ENCODE results near the gene FAM50A. TPM values are rescaled to one million over a fixed set of nuclear protein-coding genes. Genes with fewer than 3 reads are reported as not detected.
"Not testable (repeated sequence)": the region's sequence is repeated elsewhere in the genome, so short reads cannot be mapped to it uniquely, and the experiment has no call there.

Gene FAM50A
- polyA plus RNA-seq, 4 donors, result 64.5 to 181 (median 119) TPM

DNA sequence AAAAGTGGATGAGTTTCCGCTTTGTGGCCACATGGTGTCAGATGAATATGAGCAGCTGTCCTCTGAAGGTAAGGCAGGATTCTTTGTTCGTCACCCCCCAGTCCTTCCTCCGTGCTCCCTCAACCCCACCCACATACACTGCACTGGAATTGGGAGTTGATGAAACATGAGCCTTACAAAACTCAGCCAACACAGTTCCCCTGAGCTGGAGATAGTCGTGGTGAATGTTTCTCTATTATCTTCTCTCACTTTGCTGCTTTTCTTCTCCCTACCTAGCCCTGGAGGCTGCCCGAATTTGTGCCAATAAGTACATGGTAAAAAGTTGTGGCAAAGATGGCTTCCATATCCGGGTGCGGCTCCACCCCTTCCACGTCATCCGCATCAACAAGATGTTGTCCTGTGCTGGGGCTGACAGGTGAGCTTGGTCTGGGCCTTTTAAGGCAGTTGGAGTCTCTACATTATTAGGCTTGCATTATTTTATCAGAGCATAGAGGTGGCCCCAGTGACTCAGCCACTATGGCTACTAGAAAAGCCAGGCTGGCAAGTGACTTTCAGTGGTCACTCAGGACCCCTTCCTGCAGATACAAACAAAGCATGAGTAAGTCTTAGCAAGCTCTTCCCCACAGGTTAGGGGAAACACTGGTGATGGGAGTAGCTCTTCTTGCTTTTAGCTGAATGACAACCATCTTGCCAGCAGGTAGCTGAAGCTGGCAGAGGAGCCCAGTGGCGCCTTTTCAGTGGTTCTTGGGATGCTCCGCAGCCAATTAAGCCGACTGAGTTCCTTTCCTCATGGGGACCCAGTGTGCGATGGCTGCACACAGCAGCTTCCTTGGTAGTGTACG is 44.2 kb upstream of the FAM50A start:
- H3K4me1 ChIP-seq (ENCODE audit: control insufficient read depth in 3 of 3, insufficient read depth in 2 of 3, low read depth in 1 of 3, low read length in 2 of 3), result peaks cover 0 to 5% (median 0%) of the 10 kb centered on the region in 3 donors
- H3K27me3 ChIP-seq (ENCODE audit: control insufficient read depth in 3 of 3, insufficient read depth in 3 of 3, low read length in 3 of 3), result no peaks in the 10 kb centered on the region
- H3K36me3 ChIP-seq (ENCODE audit: control insufficient read depth in 3 of 3, insufficient read depth in 2 of 3, low read depth in 1 of 3, low read length in 3 of 3), result peaks cover 0 to 41% (median 3%) of the 10 kb centered on the region in 3 donors
- H3K4me3 ChIP-seq (ENCODE audit: low read depth in 1 of 3, low read length in 3 of 3), result peak overlapping the region in 2 of 3 donors; percentile 61 to 96
- DNase-seq (no peak), FAIRE-seq (no peak)
- H3K9me3 ChIP-seq (ENCODE audit: control insufficient read depth in 2 of 2, insufficient read depth in 1 of 2, low read depth in 1 of 2, low read length in 1 of 2), result no peaks in the 10 kb centered on the region
- peak overlapping the region; percentile 45 to 100 (median 99) for H3K27ac ChIP-seq (ENCODE audit: low read depth in 1 of 3, low read length in 2 of 3)
- 34 to 53% (median 36%) methylated on average over 12 to 14 of the region's 14 CpGs for WGBS, 3 donors

- not testable (repeated sequence) for H3K4me3 ChIP-seq (ENCODE audit: low read depth in 1 of 3, low read length in 3 of 3); FAIRE-seq; H3K4me1 ChIP-seq (ENCODE audit: control insufficient read depth in 3 of 3, insufficient read depth in 2 of 3, low read depth in 1 of 3, low read length in 2 of 3); H3K9me3 ChIP-seq (ENCODE audit: control insufficient read depth in 2 of 2, insufficient read depth in 1 of 2, low read depth in 1 of 2, low read length in 1 of 2); DNase-seq; H3K27me3 ChIP-seq (ENCODE audit: control insufficient read depth in 3 of 3, insufficient read depth in 3 of 3, low read length in 3 of 3)
- WGBS, 3 donors, result 75 to 83% (median 78%) methylated on average over 4 to 6 of the region's 6 CpGs
- Histone ChIP-seq H3K36me3 (ENCODE audit: control insufficient read depth in 3 of 3, insufficient read depth in 2 of 3, low read depth in 1 of 3, low read length in 3 of 3) (peaks cover 0 to 46% (median 3%) of the 10 kb centered on the region in 3 donors), H3K27ac (ENCODE audit: low read depth in 1 of 3, low read length in 2 of 3) (peak overlapping the region in 2 of 3 donors; percentile 99 to 100)
Measured at GRCh38 chrX:154400369-154400817, 43.5 kb upstream of the FAM50A start.

- DNase-seq (peak; percentile 28 to 45), FAIRE-seq (no peak)
- Histone ChIP-seq H3K27me3 (ENCODE audit: control insufficient read depth in 3 of 3, insufficient read depth in 3 of 3, low read length in 3 of 3) (no peaks in the 10 kb centered on the region), H3K9me3 (ENCODE audit: control insufficient read depth in 2 of 2, insufficient read depth in 1 of 2, low read depth in 1 of 2, low read length in 1 of 2) (no peaks in the 10 kb centered on the region), H3K4me1 (ENCODE audit: control insufficient read depth in 3 of 3, insufficient read depth in 2 of 3, low read depth in 1 of 3, low read length in 2 of 3) (peaks cover 0 to 5% (median 0%) of the 10 kb centered on the region in 3 donors), H3K4me3 (ENCODE audit: low read depth in 1 of 3, low read length in 3 of 3) (no peak overlapping the region), H3K27ac (ENCODE audit: low read depth in 1 of 3, low read length in 2 of 3) (peak overlapping the region in 2 of 3 donors; percentile 62 to 66), H3K36me3 (ENCODE audit: control insufficient read depth in 3 of 3, insufficient read depth in 2 of 3, low read depth in 1 of 3, low read length in 3 of 3) (peaks cover 0 to 46% (median 3%) of the 10 kb centered on the region in 3 donors)
- 31 to 52% (median 50%) methylated on average over 4 to 6 of the region's 6 CpGs for WGBS, 3 donors
Measured at GRCh38 chrX:154401045-154401799, 42.7 kb upstream of the FAM50A start.

DNA sequence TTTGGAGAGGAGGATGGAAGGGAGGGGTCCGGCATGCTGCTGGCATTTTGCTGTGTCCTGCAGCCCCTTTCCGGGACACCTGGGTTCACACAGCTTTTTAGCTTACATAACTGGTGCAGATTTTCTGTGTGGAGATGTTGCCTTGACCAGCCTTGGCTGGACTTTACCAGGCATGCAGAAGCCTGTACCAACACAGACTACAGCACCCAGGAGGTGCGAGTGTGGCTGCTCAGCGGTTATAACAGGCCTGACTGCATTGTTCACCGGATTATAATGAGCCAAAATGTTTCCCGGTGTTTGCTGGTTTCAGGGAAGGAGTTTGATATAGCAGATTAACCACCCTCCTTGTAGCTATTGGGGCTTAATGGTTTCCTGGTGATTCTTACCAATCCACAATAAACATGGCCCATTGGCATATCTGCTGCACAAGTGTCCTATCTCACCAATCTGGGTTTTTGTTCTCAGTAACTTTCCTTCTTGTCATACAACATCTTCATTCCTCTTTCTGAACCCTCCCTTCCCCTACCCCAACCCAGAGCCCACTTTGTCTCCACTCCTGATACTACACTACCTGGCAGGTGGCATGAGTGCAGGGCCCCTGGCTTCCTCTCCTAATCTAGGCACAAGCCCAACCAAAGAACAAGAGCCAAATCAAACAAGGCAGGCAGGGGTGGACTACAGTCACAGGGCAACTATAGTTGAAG is 41.9 kb upstream of the FAM50A start:
- peak overlapping the region in 2 of 3 donors; percentile 38 to 58 for H3K27ac ChIP-seq (ENCODE audit: low read depth in 1 of 3, low read length in 2 of 3)
- FAIRE-seq (no peak), DNase-seq (no peak)

GRCh38 chrX:154402622-154403127 is 41.3 kb upstream of the FAM50A start:
- WGBS, 3 donors, result 77 to 81% (median 79%) methylated on average over 6 to 19 of the region's 19 CpGs
- Histone ChIP-seq H3K27ac (ENCODE audit: low read depth in 1 of 3, low read length in 2 of 3) (no peak overlapping the region), H3K9me3 (ENCODE audit: control insufficient read depth in 2 of 2, insufficient read depth in 1 of 2, low read depth in 1 of 2, low read length in 1 of 2) (no peaks in the 10 kb centered on the region), H3K4me3 (ENCODE audit: low read depth in 1 of 3, low read length in 3 of 3) (no peak overlapping the region), H3K36me3 (ENCODE audit: control insufficient read depth in 3 of 3, insufficient read depth in 2 of 3, low read depth in 1 of 3, low read length in 3 of 3) (peaks cover 0 to 46% (median 3%) of the 10 kb centered on the region in 3 donors), H3K4me1 (ENCODE audit: control insufficient read depth in 3 of 3, insufficient read depth in 2 of 3, low read depth in 1 of 3, low read length in 2 of 3) (peaks cover 0 to 5% (median 0%) of the 10 kb centered on the region in 3 donors), H3K27me3 (ENCODE audit: control insufficient read depth in 3 of 3, insufficient read depth in 3 of 3, low read length in 3 of 3) (no peaks in the 10 kb centered on the region)
- FAIRE-seq (no peak), DNase-seq (no peak)

More for the DNA sequence above, 41.9 kb upstream of the FAM50A start:
- Histone ChIP-seq H3K27me3 (ENCODE audit: control insufficient read depth in 3 of 3, insufficient read depth in 3 of 3, low read length in 3 of 3) (no peaks in the 10 kb centered on the region), H3K9me3 (ENCODE audit: control insufficient read depth in 2 of 2, insufficient read depth in 1 of 2, low read depth in 1 of 2, low read length in 1 of 2) (no peaks in the 10 kb centered on the region), H3K36me3 (ENCODE audit: control insufficient read depth in 3 of 3, insufficient read depth in 2 of 3, low read depth in 1 of 3, low read length in 3 of 3) (peaks cover 0 to 46% (median 3%) of the 10 kb centered on the region in 3 donors), H3K4me1 (ENCODE audit: control insufficient read depth in 3 of 3, insufficient read depth in 2 of 3, low read depth in 1 of 3, low read length in 2 of 3) (peaks cover 0 to 5% (median 0%) of the 10 kb centered on the region in 3 donors), H3K4me3 (ENCODE audit: low read depth in 1 of 3, low read length in 3 of 3) (no peak overlapping the region)
- 41 to 57% (median 47%) methylated on average over 6 of the region's 6 CpGs for WGBS, 3 donors

GRCh38 chrX:154403192-154403591 is 40.7 kb upstream of the FAM50A start:
- 88 to 92% (median 91%) methylated on average over 10 of the region's 10 CpGs for WGBS, 3 donors
- Histone ChIP-seq H3K36me3 (ENCODE audit: control insufficient read depth in 3 of 3, insufficient read depth in 2 of 3, low read depth in 1 of 3, low read length in 3 of 3) (peaks cover 0 to 46% (median 3%) of the 10 kb centered on the region in 3 donors), H3K27ac (ENCODE audit: low read depth in 1 of 3, low read length in 2 of 3) (no peak overlapping the region), H3K4me1 (ENCODE audit: control insufficient read depth in 3 of 3, insufficient read depth in 2 of 3, low read depth in 1 of 3, low read length in 2 of 3) (peaks cover 0 to 5% (median 0%) of the 10 kb centered on the region in 3 donors), H3K4me3 (ENCODE audit: low read depth in 1 of 3, low read length in 3 of 3) (no peak overlapping the region), H3K9me3 (ENCODE audit: control insufficient read depth in 2 of 2, insufficient read depth in 1 of 2, low read depth in 1 of 2, low read length in 1 of 2) (no peaks in the 10 kb centered on the region), H3K27me3 (ENCODE audit: control insufficient read depth in 3 of 3, insufficient read depth in 3 of 3, low read length in 3 of 3) (no peaks in the 10 kb centered on the region)
- DNase-seq (no peak), FAIRE-seq (no peak)

DNA sequence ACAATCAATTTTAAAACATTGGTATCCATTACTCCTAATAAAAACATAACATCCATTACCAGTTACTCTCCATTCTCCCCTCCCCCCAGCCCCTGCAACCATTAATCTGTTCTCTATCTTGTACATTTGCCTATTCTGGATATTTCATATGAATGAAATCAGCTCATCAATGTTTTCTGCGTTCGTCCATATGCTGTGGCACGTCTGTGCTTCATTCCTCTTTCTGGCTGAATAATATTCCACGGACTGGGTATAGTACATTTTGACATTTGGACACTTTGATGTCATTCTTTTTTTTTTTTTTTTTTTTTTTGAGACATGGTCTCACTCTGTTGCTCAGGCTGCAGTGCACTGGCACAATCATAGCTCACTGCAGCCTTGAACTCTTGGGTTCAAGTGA is 40.1 kb upstream of the FAM50A start:
- DNase-seq (no peak), FAIRE-seq (no peak)
- Histone ChIP-seq H3K36me3 (ENCODE audit: control insufficient read depth in 3 of 3, insufficient read depth in 2 of 3, low read depth in 1 of 3, low read length in 3 of 3) (peaks cover 0 to 46% (median 3%) of the 10 kb centered on the region in 3 donors), H3K4me3 (ENCODE audit: low read depth in 1 of 3, low read length in 3 of 3) (no peak overlapping the region), H3K4me1 (ENCODE audit: control insufficient read depth in 3 of 3, insufficient read depth in 2 of 3, low read depth in 1 of 3, low read length in 2 of 3) (peaks cover 0 to 11% (median 0%) of the 10 kb centered on the region in 3 donors), H3K27ac (ENCODE audit: low read depth in 1 of 3, low read length in 2 of 3) (no peak overlapping the region), H3K9me3 (ENCODE audit: control insufficient read depth in 2 of 2, insufficient read depth in 1 of 2, low read depth in 1 of 2, low read length in 1 of 2) (no peaks in the 10 kb centered on the region), H3K27me3 (ENCODE audit: control insufficient read depth in 3 of 3, insufficient read depth in 3 of 3, low read length in 3 of 3) (no peaks in the 10 kb centered on the region)
- WGBS, 3 donors, result 85 to 92% (median 92%) methylated on average over 4 of the region's 4 CpGs

All from small intestine (tissue), 7 donors.